Measurements from ENCODE around the gene DPCD.

DPCD gene

DNA sequence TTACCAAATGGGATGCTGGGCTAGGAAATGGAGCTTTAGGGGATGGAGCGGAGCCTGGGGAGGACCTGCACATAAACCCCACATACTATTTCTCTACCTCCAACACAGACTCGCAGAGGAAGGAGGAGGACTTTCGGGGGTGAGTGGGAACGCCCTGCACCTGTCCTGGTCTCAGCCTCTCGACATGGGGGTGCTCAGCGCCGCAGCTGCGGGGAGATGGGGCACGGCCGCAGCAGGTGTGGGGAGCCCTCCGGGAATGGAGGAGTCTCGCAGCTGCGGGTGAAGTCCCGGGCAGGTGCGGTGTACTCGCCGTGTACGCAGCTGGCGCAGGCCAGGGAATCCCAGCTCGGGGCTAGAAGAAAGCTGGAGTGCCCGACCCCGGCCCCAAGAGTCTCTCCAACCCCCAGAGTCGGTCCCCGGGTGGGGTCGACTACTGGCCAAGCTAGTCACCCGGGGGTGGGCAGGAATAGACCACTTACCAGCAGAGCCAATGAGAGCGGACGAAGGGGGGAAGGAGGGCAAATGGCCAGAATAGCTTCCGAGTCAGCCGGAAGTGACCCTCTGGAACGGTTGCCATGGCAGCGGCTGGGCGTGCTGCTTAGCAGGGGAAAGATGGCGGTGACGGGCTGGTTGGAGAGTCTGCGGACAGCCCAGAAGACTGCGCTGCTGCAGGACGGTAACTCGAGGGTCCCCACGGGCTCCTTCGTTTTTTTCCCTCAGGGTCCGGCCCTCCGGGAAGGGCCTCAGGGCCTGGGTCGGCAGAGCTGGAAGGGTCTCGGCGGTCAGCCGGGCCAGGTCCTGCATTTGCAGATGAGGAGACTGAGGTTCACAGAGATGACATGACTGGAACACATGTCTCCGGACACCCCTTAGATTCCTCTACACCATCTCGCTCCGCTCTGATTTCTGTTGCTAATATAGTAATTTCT, at the start of gene DPCD, which contains the start of gene POLL:
Gene DPCD (plus strand): TSS at position 597 of the 929 bp plus-strand sequence. CDS start 16 bp downstream, at position 613.
Gene POLL (minus strand): TSS at position 533 of the 929 bp plus-strand sequence. CDS start 897 bp downstream, outside the sequence.
- DNase-seq (ENCODE audit: low read depth): peak; percentile 79

DNA sequence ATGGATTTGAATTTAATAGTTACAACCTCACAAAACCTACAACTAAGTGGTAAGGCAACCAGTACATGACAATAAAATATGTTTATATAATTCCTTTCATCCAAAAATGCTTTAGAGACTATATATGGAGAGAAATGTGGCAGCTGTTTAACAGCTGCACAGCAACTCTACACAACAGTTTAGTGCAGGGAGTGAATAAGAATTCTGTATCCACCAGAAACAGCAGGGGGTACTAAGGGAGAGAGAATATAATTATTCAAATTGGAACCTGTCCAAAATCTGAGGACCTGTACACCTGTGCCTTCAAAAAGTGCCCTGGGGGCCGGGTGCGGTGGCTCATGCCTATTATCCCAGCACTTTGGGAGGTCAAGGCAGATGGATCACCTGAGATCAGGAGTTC, 49.7 kb upstream of the DPCD start:
- DNase-seq (ENCODE audit: low read depth): no peak

DNA sequence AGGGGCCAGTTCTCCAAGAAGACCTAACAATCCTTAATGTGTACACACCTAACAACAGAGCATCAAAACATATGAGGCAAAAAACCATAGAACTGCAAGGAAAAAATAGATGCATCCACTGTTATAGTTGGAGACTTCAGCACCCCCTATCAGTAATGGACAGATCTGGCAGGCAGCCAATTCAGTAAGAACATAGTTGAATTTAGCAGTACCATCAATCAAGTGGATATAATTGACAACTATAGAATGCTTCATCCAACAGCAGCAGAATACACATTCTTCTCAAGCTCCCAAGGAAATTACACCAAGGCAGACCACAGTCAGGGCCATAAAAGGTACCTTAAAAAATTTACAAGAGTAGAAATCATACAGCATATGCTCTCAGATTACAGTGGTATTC, 42.2 kb upstream of the DPCD start:
- DNase-seq (ENCODE audit: low read depth): no peak

DNA sequence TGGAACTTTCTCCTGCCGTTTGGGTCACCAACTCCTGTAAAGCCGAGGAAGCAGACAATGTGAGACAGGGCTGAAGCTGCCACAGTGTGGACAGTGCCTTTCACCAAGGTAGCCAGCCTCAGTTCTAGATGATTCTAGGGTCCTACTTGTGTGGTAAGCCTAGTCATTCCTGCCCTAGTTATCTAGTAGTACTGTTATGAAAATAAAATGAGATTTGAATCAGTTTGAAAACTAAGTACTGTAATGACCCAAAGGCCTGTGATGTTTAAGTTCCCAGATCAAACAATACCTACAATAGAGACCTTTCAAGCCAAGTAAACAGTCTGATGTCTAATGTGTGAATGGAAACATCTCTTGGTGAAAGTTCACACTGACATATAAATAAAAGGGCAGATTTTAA, 37.2 kb upstream of the DPCD start:
- no peak for DNase-seq (ENCODE audit: low read depth)

DNA sequence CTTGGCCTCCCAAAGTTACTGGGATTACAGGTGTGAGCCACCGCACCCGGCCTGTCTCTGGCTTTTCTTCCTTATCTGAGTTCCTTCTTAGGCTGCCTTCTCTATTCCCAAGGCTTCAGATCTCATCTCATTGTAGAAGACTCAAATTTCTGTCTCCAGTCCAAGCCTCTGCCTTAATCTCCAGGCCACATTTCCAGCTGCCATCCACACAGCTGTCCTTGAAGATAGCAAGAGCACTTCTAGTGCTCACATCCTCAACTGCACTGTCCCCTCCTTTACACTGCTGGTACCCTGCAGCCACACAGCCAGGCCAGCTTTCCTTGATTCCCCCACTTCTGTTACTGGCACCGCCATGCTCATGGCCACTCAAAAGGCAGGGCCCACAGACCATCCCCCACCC, 35.7 kb upstream of the DPCD start:
- DNase-seq (ENCODE audit: low read depth): no peak

DNA sequence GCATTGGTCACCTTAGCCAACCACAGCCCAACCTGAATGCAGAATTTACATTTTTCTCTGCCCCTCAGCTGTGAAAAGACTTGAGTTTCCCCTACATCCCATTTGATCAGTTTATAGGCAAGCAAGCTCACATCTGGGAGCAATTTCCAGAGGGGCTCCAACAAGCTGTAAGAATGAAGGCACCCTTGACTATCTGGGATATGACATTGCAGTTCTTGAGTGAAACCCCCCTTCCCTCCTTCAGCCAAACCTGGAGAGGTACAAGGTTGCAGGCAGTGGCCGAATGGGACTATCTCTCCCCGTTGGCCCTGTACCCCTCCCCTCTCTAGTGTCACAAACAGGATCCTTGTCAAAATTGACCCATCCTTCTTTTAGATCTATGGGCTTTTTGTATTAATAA, 30.6 kb upstream of the DPCD start:
- DNase-seq (ENCODE audit: low read depth): no peak

DNA sequence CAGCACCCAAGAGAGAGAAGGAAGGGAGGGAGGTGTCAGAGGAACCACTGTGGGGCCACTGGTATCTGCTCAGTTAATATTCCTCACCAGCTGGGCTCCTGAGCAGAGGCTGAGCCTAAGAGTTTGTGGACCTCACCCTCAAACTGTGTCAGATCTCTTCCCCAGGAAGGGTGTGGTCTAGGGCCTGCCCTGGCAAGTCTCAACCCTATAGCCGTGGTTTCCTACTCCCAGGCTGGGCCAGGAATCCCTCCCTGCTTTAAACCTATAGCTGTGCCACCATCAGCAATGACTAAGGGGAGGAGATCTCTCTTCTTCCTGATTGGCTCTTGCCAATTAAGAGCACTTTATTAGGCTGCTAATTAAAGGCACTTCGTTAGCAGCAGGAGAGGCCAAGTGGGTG, 29.9 kb upstream of the DPCD start:
- DNase-seq (ENCODE audit: low read depth): no peak

DNA sequence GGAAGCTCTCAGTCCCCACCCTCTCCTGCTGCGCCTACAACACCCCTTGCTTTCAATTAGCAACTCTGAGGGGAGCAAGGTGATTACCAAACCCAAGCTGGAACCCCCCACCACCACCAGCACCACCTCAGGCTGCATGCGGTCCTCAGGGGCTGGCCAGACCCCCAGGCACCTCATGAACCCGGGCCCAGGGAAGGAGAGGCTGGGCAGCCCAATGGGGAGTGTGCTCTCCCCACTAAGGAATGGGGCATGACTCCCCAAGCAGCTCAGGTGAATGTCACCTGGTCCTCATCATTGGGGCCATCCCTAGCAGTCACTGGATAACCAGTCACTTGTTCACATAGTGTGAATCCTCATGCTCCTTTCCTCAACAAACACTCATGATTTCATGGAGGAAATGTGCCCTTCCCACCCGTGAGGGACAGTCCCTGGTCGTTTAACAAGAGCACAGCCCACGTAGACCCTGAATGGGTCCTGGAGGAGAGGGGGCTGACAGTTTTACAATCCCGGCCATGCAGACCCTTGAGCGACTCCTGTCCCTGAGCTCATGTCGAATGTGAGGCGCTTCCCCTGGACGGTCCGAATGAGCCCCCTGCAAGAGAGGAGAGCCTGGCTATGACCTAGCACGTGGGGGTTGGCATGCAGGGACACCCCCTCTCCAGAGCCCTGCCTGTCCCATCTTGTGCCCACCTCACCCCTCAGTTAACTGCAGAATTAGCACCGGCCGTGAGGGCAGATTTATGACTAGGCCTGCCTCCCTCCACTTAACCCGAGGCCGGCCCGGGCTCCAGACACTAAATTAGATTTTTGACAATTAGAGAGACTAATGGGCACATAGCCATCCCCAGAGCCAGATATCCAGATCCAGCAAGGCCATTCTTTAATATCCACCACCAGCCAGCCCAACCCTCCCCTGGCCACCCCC, 29.2 kb upstream of the DPCD start:
- no peak for DNase-seq (ENCODE audit: low read depth)

DNA sequence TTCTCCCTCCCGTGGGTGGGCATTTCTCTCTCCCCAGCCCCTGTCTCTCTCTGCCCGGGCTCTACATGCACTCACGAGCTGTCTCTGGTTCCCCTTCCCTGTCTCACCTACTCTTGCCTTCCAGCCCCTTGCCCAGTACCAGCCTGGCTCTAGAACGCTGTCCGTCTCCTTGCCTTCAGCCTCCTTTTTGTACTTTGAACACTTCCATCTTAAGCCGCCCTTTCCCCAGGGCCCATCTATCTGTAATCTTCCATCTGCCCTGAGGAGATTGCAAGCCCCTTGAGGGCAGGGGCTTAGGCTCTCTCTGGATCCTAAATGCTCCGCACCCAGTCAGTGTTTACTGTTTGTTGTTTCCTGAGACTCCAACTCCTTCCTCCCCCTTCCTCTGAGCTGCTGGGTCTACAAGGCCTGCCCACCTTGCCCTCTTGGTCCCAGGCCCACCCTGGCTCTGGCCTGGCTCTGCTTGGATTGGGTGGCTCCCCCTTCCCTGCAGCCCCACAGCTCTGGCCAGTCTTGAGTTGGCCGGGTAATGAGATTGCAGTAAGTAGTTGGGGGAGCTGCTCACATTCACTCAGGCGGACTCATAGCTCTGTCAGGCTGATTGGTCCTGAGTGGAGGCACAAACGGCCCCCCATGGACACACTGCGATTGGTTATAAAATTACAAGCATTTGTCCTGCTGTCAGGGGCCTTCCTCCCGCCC, 28.4 kb upstream of the DPCD start:
- DNase-seq (ENCODE audit: low read depth): no peak

DNA sequence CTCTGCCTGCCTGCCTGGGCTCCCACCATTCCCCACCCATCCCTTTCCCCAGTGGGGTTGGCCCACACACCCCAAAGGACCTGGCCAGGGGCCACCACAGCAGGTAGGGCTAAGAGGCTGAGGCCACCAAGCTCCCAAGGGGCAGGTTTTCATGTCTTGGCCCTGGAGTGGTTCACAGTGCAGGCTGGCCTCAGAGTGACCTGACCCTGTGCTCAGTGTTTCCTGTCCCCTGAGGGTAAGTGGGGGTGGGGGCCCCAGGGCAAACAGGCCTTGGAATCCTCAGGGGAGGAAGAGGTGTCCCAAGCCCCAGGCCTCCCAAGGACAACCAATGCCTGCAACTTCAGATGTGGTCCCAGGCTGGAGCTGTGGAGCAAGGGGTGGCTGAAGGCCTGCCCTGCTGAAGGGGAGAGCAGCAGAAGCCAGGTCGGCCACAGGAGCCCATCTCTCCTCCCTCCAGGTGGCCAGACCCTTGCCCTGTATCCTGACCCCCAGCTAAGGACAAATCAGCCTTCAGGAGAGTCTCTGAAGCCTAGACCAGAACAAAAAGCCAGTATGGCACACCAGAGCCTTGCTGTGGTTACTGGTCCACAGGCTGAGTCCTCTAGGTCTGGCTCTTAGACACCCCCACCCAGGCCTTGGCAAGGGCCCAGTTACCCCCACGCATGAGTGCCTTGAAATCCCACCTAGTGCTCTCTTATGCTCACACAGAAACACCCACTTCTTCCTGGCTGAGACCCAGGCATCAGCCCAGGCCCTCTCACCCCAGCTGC, 27.6 kb upstream of the DPCD start:
- no peak for DNase-seq (ENCODE audit: low read depth)

DNA sequence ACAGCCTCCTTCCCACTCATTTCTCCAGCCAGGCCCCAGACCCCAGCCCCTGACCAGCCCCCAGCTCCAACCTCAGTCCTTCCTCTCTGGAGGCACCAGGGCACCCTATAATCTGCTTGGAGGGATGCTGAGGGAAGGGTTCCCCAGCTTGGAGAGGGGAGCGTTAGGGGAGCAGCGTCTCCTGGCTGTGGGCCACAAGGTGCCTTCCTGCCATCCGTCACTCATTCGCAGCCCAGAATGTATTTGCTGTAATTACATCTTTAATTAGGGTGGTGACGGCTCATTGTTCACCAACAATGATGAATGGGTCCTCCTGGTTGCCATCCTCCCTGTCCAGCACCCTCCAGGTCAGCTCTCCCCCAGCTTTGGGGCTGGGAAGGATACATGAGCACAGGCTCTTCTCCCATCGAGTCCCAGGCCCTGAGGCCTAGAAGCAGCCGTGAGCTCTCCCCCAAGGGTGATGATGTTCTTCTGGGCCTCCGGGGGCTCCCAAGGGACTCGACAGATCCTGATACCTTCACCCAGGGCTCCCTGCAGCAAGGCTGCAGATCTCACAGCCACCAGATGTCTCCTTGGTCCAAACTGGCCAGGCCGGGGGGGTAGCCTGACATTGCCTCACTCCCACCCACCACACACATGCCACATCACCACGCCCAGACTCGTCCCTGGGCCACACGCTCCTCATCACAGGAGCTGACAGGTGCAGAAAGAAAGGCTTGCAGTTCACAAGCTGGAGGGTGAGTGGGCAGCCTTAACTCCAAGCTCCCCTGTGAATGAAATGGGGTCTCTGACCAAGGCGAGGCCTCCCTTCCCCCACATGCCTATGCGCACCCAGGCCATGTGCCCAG, 26.8 kb upstream of the DPCD start:
- DNase-seq (ENCODE audit: low read depth): no peak

DNA sequence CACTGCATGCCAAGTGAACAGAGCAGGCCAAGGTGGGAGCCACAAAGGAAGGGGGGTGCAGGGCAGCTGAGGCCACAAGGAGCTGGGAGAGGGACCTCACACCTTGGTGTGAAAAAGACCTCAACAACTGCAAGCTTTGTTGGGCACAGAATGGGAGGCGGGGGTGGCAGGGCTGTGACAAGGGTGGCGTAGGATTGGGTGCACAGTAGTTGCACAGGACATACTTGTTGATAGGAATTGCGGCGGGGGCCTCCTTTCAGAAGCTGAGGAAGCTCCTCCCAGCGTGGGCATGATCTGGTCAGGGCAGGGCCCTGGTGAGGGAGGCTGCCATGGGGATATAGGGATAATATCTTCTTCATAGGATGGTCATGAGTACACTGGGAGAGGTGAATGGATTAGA, 25.9 kb upstream of the DPCD start:
- DNase-seq (ENCODE audit: low read depth): no peak

DNA sequence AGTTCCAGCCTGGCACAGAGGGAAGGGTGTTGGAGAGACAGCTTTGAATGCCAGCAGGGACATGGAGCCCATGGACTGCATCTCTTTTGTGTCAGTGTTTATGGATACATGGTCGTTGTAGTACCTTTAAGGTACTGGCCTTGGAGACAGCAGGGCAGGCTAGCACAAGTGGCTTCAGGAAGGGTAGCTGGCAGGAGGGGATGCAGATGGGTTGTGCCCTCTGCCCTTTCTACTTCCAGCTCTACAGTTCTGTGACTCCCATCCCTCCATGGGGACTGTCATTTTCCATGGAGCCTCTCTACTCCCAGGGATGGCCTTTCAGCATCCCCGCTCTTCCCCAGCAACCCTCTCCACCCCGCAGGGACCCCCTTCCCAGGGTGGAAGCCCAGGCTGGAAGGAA, 25.1 kb upstream of the DPCD start:
- DNase-seq (ENCODE audit: low read depth): no peak

DNA sequence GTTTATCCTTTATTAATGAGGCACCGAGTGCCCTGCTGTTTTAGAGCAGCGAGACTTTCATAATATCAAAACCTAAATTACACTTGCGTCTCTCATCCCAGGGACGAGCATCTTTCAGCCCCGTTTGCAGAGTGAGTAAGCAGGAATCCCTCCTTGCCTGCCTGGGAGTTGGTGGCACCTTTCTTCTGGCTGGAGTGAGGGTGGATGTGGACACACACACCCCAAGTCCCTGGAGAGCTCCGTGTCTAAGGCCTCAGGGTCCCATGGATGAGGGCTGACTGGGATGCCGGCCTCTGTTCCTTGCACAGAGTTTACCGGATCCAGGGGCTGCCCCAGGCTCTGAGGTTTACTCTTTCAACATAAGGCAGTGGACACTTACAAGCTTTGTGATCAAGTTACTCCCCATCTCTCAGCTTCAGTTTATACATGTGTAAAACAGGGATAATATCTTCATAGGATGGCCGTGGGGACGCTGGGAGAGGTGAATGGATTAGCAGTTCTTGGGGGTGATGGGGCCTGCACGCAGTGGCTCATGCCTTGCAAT, 24.6 kb upstream of the DPCD start:
- no peak for DNase-seq (ENCODE audit: low read depth)

DNA sequence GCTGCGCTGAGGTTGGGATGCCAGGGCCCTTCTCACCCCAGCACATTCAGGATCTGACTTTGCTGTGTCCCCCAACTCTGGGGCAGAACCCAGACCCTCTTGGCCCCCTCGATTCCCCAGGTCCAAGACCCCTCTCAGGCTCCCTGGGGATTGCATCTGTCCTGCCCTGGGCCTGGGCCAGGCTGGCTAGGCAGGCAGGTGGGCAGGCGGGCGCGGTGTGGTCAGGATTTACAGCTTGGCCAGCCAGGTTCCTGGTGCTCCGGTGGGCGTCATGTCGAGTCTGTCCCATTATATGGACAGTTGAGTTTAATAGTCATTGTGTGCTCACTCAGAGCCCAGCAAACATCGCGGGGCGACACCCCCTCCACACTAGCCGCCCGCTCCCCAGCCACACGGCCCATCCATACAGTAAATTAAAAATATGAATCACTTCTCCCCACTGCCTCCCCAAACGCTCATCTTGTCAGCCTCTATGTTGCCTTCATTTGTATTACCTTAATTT, 23.6 kb upstream of the DPCD start:
- DNase-seq (ENCODE audit: low read depth): no peak

DNA sequence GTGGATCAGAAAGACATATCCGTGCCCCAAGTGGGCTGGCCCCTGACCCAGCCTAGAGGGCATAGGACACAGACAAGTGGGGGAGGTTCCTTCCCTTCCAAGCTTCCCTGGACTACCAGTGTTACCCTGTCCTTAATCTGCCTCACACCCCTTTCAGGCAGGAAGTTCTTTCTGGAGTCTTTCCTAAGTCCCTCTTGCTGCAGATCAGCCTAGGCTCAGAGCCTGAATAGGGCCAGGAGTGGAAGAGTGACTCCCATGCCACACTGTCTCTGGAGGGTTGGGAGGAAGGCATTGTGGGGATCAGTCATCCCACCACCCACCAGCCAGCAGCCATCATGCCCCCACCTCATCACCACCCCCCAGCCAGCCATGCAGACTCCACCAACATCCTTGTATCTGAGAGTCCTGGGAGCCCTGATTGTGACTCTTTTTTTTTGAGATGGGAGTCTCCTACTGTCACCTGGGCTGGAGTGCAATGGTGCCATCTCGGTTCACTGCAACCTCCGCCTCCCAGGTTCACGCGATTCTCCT, 22.7 kb upstream of the DPCD start:
- DNase-seq (ENCODE audit: low read depth): no peak

DNA sequence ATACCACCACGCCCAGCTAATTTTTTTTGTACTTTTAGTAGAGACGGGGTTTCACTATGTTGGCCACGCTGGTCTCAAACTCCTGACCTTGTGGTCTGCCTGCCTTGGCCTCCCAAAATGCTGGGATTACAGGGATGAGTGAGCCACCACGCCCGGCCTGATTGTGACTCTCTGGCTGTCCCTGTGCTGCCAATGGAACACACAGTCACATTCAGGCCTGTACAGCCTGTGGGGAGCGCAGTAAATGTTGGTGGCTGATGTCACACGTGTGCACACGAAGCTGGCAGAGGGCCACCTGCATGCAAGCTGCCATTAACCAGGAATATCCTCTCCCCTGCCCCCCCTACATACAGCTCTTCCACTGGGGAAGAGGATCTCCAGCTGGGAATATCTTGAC, 22.2 kb upstream of the DPCD start:
- DNase-seq (ENCODE audit: low read depth): no peak

DNA sequence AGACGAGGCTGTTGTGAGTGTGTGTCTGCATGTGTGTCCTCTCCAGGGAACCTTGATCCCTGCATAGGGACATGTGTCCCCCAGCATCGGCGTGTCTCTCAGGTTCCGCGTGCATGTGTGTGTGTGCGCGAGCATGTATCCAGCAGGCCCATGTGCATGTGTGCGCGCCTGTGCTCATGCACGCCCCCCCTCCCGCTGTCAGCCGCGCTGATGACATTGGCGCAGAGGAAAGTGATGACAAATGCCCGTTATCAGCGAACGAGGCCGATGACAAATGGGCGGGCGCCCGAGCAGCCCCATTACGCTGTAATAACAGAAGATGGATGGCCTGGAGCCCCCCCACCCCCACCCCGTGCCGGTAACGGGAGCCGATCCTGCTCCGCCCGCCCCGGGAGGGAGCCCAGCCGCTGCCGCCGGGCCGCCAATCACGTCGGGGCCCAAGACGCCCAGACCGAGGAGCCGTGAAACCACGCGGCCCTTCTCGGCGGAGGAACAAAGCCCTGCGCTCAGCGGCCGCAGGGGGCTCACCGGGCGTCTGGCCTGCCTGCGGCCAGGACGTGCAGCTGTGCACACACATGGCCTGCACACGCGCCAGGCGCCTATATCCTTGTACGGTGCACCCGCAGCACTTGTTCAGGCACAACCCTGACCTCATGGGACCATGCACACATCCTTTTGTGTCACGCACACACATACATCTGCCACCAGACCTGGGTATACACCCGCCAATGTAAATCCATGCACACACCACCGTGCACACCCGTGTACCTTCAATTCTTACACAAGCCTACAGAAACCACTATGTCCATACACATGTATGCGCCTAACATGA, 21.6 kb upstream of the DPCD start:
- no peak for DNase-seq (ENCODE audit: low read depth)
